Adrenal gland (tissue), 12 donors: ENCODE measurements around the gene HIGD2A. TPM values are rescaled to one million over a fixed set of nuclear protein-coding genes. Genes with fewer than 3 reads are reported as not detected.
A peak's percentile ranks its signal among the peaks of the same experiment; 100 is the strongest.
"Not testable (repeated sequence)": the region's sequence is repeated elsewhere in the genome, so short reads cannot be mapped to it uniquely, and the experiment has no call there.

Experiments
- DNase-seq, 7 donors: peaks; one replicate each; pipeline ENCODE4 v3.0.0-alpha.2; 2019 to 2020
- H3K27ac ChIP-seq, 5 donors: fragments of 200-600 bp; sonication (generic) in 4 of 5; 1 replicate in 3 of 5; 2 replicates in 2 of 5; pipeline versions ENCODE4 v1.5.1 to v1.8.0; 2016 to 2020; ENCODE audit warnings: mild to moderate bottlenecking in 1 of 5
- H3K27me3 ChIP-seq: fragments of 200-600 bp; 2 replicates; pipeline ENCODE4 v1.8.0; 2021
- H3K36me3 ChIP-seq, 2 donors: fragments of 200-600 bp; replicated peaks in 1 of 2; 1 replicate in 1 of 2; 2 replicates in 1 of 2; pipeline versions ENCODE4 v1.5.1 to v1.8.0; 2018 to 2022
- H3K4me1 ChIP-seq, 2 donors: fragments of 200-600 bp; replicated peaks in 1 of 2; 1 replicate in 1 of 2; 2 replicates in 1 of 2; pipeline versions ENCODE4 v1.5.1 to v1.8.0; 2018 to 2021
- H3K4me3 ChIP-seq, 4 donors: fragments of 200-600 bp; sonication (generic) in 3 of 4; one replicate each; pipeline ENCODE4 v1.5.1; 2016 to 2018
- H3K9me3 ChIP-seq, 3 donors: fragments of 200-600 bp; sonication (generic) in 1 of 3; replicated peaks in 1 of 3; 1 replicate in 2 of 3; 2 replicates in 1 of 3; pipeline versions ENCODE4 v1.5.1 to v1.8.0; 2016 to 2021
- POLR2A ChIP-seq, 2 donors: fragments of 450-650 bp; IDR thresholded peaks; one replicate each; pipeline ENCODE4 v1.6.1; 2017; ENCODE audit warnings: antibody characterized with exemption in 2 of 2, mild to moderate bottlenecking in 2 of 2, moderate library complexity in 1 of 2
- WGBS, 4 donors: extraction: QIAGEN DNeasy Blood & Tissue Kit in 2 of 4; methylation state at CpG; one replicate each; pipeline versions ENCODE4 v1.1.5 to v1.1.7; 2013 to 2017; 5-methylcytosine and 5-hydroxymethylcytosine counted together
- intact Hi-C, 2 donors: fragments of 100-400 bp; cut with DNase I; formaldehyde crosslinking; loops; one replicate each; pipeline versions ENCODE4 v1.14.1 to v1.15.0; 2022 to 2023
- polyA plus RNA-seq, 3 donors: library from polyadenylated mRNA; stranded (reverse); fragments of 200-250 nt in 2 of 3; fragments of 350-450 nt in 1 of 3; fragmentation: Illumina TruSeq in 1 of 3; extraction: RNeasy Lipid Tissue Mini Kit (QIAGEN cat#74804) in 1 of 3; gene quantifications; one replicate each; pipeline ENCODE4 v1.2.3, GENCODE V29; 2013 to 2014
- total RNA-seq, 9 donors: library from RNA; depleted of rRNA in 4 of 9; stranded (reverse); fragments of >200 nt in 4 of 9; fragments of 120-200 nt in 1 of 9; fragmentation: NEBNext Ultra II Directional in 1 of 9; extraction: Animal tissue kit (Norgen Biotek cat#: 25700) in 1 of 9; gene quantifications; one replicate each; pipeline versions ENCODE4 v1.1.0 to v1.2.4, GENCODE V29; 2013 to 2023
- TF ChIP-seq, protein P1 (sequence below), 6 experiments: fragments of 450-650 bp in 4 of 6; fragments of 200-600 bp in 2 of 6; sonication (generic) in 1 of 6; IDR thresholded peaks; 1 replicate in 5 of 6; 2 replicates in 1 of 6; pipeline versions ENCODE4 v1.5.1 to v1.8.0; 2016 to 2021; ENCODE audit warnings: antibody characterized with exemption in 6 of 6, mild to moderate bottlenecking in 2 of 6, moderate library complexity in 1 of 6
- donor health status: healthy with polysubstance abuse.
- donor health status: Bipolar disorder and iron deficiency.
- donor health status: DM: yes; HTN: yes; CAD: no.
- donor health status: DM: no; HTN: no; CAD: no.
- donor health status: DM: no; HTN: no; CAD: no.
- donor health status: DM: yes; HTN: yes; CAD: no.

The HIGD2A gene
- total and polyA plus RNA-seq, 12 donors = 112 to 492 (median 214) TPM

DNA sequence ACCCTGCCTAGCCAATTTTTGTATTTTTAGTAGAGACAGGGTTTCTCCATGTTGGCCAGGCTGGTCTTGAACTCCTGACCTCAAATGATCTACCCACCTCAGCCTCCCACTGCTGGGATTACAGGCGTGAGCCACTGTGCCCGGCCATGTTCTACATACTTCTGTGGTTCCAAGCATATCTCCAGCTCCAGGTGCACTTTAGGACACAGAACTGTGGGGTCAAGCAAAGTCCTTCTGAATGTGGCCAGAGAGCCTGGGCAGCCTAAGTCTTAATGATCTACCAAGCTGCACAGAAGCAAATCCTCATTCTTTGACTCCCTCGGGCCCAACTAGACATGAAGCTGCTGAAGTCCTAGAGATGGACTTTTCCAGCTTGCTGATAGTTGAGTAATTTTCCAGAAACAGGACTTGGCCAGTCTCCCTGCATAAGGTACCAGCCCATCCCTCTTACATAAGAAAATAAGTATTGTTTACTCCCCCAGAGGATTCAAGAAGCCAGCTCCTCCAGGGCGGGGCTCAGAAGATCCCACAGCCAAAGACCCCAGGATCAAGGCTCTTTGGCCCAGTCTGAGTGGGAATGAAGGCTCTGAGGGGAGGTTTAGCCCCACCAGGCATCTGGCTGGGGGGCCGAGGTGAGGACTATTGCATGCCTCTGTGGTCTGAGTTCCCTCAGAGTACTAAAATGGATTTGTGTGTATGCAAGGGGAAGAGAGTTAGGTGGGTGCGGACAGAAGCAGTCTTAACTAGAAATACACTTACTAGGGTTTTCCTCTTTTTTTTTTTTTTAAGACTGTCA lies 19.1 kb downstream of the HIGD2A start:
- WGBS, 4 donors = 86 to 98% (median 92%) methylated on average over 6 of the region's 6 CpGs
- peak in 2 of 7 donors; percentile 10 to 48 for DNase-seq
- intact Hi-C loops = no loop called here

DNA sequence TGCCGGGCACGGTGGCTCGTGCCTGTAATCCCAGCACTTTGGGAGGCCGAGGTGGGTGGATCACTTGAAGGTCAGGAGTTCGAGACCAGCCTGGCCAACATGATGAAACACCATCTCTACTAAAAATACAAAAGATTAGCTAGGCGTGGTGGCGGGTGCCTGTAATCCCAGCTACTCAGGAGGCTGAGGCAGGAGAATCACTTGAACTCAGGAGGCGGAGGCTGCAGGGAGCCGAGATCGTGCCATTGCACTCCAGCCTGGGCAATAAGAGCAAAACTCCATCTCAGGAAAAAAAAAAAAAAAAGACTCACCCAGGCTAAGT lies 19.7 kb downstream of the HIGD2A start:
- intact Hi-C loops, H3K9me3 ChIP-seq, H3K27me3 ChIP-seq, H3K4me3 ChIP-seq: not testable (repeated sequence)
- H3K4me1 ChIP-seq = peaks cover 23 to 29% of the 10 kb centered on the region in 2 donors
- WGBS, 4 donors = 90 to 95% (median 91%) methylated on average over 8 to 10 of the region's 10 CpGs
- peaks cover 0 to 39% of the 10 kb centered on the region in 2 donors for H3K36me3 ChIP-seq
- DNase-seq = peak in 1 of 7 donors; percentile 38
- H3K27ac ChIP-seq = peak overlapping the region in 1 of 5 donors; percentile 37

More for the DNA sequence above, 19.1 kb downstream of the HIGD2A start:
- no peak overlapping the region for H3K4me3 ChIP-seq
- TF ChIP-seq POLR2A (IDR thresholded peaks at IDR 0.05) = no peak
- TF ChIP-seq, protein P1, sequence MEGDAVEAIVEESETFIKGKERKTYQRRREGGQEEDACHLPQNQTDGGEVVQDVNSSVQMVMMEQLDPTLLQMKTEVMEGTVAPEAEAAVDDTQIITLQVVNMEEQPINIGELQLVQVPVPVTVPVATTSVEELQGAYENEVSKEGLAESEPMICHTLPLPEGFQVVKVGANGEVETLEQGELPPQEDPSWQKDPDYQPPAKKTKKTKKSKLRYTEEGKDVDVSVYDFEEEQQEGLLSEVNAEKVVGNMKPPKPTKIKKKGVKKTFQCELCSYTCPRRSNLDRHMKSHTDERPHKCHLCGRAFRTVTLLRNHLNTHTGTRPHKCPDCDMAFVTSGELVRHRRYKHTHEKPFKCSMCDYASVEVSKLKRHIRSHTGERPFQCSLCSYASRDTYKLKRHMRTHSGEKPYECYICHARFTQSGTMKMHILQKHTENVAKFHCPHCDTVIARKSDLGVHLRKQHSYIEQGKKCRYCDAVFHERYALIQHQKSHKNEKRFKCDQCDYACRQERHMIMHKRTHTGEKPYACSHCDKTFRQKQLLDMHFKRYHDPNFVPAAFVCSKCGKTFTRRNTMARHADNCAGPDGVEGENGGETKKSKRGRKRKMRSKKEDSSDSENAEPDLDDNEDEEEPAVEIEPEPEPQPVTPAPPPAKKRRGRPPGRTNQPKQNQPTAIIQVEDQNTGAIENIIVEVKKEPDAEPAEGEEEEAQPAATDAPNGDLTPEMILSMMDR (IDR thresholded peaks at IDR 0.05) = no peak
- no peaks in the 10 kb centered on the region for H3K27me3 ChIP-seq
- H3K4me1 ChIP-seq = peaks cover 19 to 24% of the 10 kb centered on the region in 2 donors
- no peaks in the 10 kb centered on the region for H3K9me3 ChIP-seq
- H3K27ac ChIP-seq = peak overlapping the region in 1 of 5 donors; percentile 37
- peaks cover 0 to 39% of the 10 kb centered on the region in 2 donors for H3K36me3 ChIP-seq

GRCh38 chr5:176408590-176408989 lies 20.0 kb downstream of the HIGD2A start:
- Histone ChIP-seq H3K27ac (no peak overlapping the region), H3K9me3 (no peaks in the 10 kb centered on the region), H3K27me3 (no peaks in the 10 kb centered on the region), H3K36me3 (peaks cover 0 to 39% of the 10 kb centered on the region in 2 donors), H3K4me3 (no peak overlapping the region), H3K4me1 (peaks cover 27 to 33% of the 10 kb centered on the region in 2 donors)
- TF ChIP-seq, protein P1 (IDR thresholded peaks at IDR 0.05) = no peak
- TF ChIP-seq POLR2A (IDR thresholded peaks at IDR 0.05) = no peak
- intact Hi-C loops = no loop called here
- whole genome bisulfite sequencing, 4 donors = 87 to 95% (median 90%) methylated on average over 5 of the region's 5 CpGs
- peak in 2 of 7 donors; percentile 5 to 44 for DNase-seq

- no peaks in the 10 kb centered on the region for H3K27me3 ChIP-seq
- 89 to 91% (median 90%) methylated on average over 1 to 4 of the region's 4 CpGs for WGBS, 4 donors
- no peak overlapping the region for H3K4me3 ChIP-seq
- DNase-seq = no peak
- peaks cover 0 to 36% of the 10 kb centered on the region in 2 donors for H3K36me3 ChIP-seq
- no peaks in the 10 kb centered on the region for H3K9me3 ChIP-seq
- TF ChIP-seq, protein P1 (IDR thresholded peaks at IDR 0.05) = no peak
- TF ChIP-seq POLR2A (IDR thresholded peaks at IDR 0.05) = no peak
- H3K27ac ChIP-seq = no peak overlapping the region
- intact Hi-C loops = no loop called here
- peaks cover 35 to 45% of the 10 kb centered on the region in 2 donors for H3K4me1 ChIP-seq
Observed at GRCh38 chr5:176409765-176410164, 21.2 kb downstream of the HIGD2A start.
